CD4-positive, alpha-beta memory T cell (primary cell): ENCODE measurements around the gene TGFBR1. TPM values are rescaled to one million over a fixed set of nuclear protein-coding genes. Genes with fewer than 3 reads are reported as not detected.

ENCODE experiments used
- CTCF ChIA-PET: fragments of 350-600 bp; sonication (Branson Sonifier 250); formaldehyde crosslinking; loops from one replicate; lab custom pipeline; 2021; ENCODE audit warnings: inconsistent platforms; ENCODE audit not compliant: partially characterized antibody; lab: Charles Lee
- POLR2A ChIA-PET: fragments of 350-600 bp; sonication (Branson Sonifier 250); formaldehyde crosslinking; loops from one replicate; lab custom pipeline; 2021; ENCODE audit not compliant: partially characterized antibody; lab: Charles Lee
- DNase-seq, 5 donors: peaks; one replicate each; pipeline versions ENCODE4 v3.0.0 to v3.0.0-alpha.2; 2020 to 2022; ENCODE audit warnings: mixed read lengths in 1 of 5
- H3K27ac ChIP-seq: one replicate; pipeline ENCODE4 v1.7.0; 2013; ENCODE audit warnings: low read depth, low read length
- H3K27me3 ChIP-seq: 2 replicates; pipeline ENCODE4 v1.7.0; 2013; ENCODE audit warnings: mild to moderate bottlenecking, low read length, moderate library complexity; ENCODE audit not compliant: insufficient read depth
- H3K36me3 ChIP-seq: 2 replicates; pipeline ENCODE4 v1.7.0; 2013; ENCODE audit warnings: mild to moderate bottlenecking, low read length, moderate library complexity; ENCODE audit not compliant: insufficient read depth
- H3K4me1 ChIP-seq: 2 replicates; pipeline ENCODE4 v1.7.0; 2013; ENCODE audit warnings: mild to moderate bottlenecking, low read length, moderate library complexity; ENCODE audit not compliant: insufficient read depth
- H3K4me3 ChIP-seq, 2 donors: one replicate each; pipeline ENCODE4 v1.7.0; 2013; ENCODE audit warnings: low read length in 2 of 2, mild to moderate bottlenecking in 1 of 2
- H3K9me3 ChIP-seq, 2 donors: one replicate each; pipeline ENCODE4 v1.7.0; 2013; ENCODE audit warnings: low read length in 2 of 2, control low read depth in 1 of 2; ENCODE audit not compliant: control insufficient read depth in 1 of 2
- H3K27ac Mint-ChIP-seq, 7 donors: one replicate each; pipeline ENCODE4 v1.8.0; 2020 to 2021; ENCODE audit warnings: mixed read lengths in 7 of 7, mild to moderate bottlenecking in 6 of 7, inconsistent platforms in 3 of 7, moderate library complexity in 3 of 7
- H3K27me3 Mint-ChIP-seq, 2 donors: one replicate each; pipeline ENCODE4 v1.8.0; 2020 to 2021; ENCODE audit warnings: mixed read lengths in 2 of 2
- H3K36me3 Mint-ChIP-seq, 2 donors: one replicate each; pipeline ENCODE4 v1.8.0; 2020 to 2021; ENCODE audit warnings: mixed read lengths in 2 of 2, inconsistent platforms in 1 of 2, mild to moderate bottlenecking in 1 of 2
- H3K4me1 Mint-ChIP-seq, 4 donors: one replicate each; pipeline ENCODE4 v1.8.0; 2020 to 2021; ENCODE audit warnings: mixed read lengths in 4 of 4, mild to moderate bottlenecking in 1 of 4
- H3K4me3 Mint-ChIP-seq, 8 donors: one replicate each; pipeline ENCODE4 v1.8.0; 2020 to 2021; ENCODE audit warnings: mixed read lengths in 8 of 8, mild to moderate bottlenecking in 7 of 8, moderate library complexity in 6 of 8, inconsistent platforms in 3 of 8
- H3K9me3 Mint-ChIP-seq, 8 donors: one replicate each; pipeline ENCODE4 v1.8.0; 2020 to 2021; ENCODE audit warnings: mixed read lengths in 8 of 8, mild to moderate bottlenecking in 5 of 8, inconsistent platforms in 3 of 8, moderate library complexity in 1 of 8
- intact Hi-C: fragments of 100-400 bp; cut with micrococcal nuclease; formaldehyde crosslinking; loops from one replicate; pipeline ENCODE4 v1.15.1; 2023
- polyA plus RNA-seq, 2 donors: library from polyadenylated mRNA; unstranded; fragments of 300-500 nt; fragmentation: Illumina TruSeq; gene quantifications; one replicate each; pipeline ENCODE4 v1.2.3, GENCODE V29; 2021
- total RNA-seq, 2 experiments: library from RNA; stranded (reverse); gene quantifications; one replicate each; pipeline ENCODE4 v1.2.3, GENCODE V29; 2021

Gene TGFBR1
- total RNA-seq (10 to 100 TPM; 26.4 to 27.4 TPM), polyA plus RNA-seq (10 to 100 TPM; 19.1 to 21.4 TPM)

DNA sequence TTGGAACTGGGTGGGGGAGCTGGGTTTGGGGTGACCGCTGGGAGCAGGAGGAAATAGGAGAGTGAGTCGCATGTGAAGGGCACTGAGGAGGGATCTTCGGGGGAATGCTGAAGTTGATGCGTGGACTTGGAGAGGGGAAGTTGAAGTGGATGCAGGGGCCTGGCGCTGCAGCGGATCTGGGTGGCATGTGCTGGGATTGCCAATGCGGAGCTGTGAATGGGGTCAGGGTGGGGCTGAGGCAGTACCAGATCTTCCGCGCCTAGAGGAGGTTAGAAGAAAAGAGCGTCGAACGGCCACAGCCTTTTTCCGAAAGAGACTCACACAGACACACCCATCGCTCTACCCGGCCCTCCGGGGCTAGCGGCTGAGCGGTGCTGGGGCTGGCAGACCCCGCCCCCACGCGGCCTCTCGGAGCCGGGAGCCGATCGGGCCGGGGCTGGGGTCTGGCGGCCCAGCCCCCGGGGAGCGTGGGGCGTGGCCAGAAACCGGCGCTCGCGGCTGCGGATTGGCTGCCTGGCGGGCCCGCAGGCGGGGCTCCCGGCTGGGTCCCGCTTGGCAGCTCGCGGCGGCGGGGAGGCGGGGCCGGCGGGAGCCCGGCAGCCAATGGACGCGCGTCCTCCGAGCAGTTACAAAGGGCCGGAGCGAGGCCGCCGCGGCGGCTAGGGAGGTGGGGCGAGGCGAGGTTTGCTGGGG, at the start of gene TGFBR1:
Gene TGFBR1 (plus strand): TSS at position 655 of the 693 bp plus-strand sequence. CDS start 93 bp downstream, outside the sequence.
- Mint-ChIP-seq H3K4me3 (peak within 1 kb of the TSS; percentile 87 to 96 (median 91)), H3K9me3 (peaks cover 0 to 6% (median 0%) of the 10 kb centered on the region in 8 donors), H3K27me3 (no peaks in the 10 kb centered on the region), H3K36me3 (peaks cover 0 to 8% of the 10 kb centered on the region in 2 donors), H3K4me1 (peaks cover 45 to 65% (median 58%) of the 10 kb centered on the region in 4 donors), H3K27ac (peak within 1 kb of the TSS; percentile 87 to 95 (median 92))
- ChIA-PET CTCF (interaction anchor here (1.0 to 4.8 kb wide), 16 partner anchors 9 to 298 kb away, joined by 3 to 71 read pairs (median 5); no protein-coding TSS in a partner anchor), POLR2A (interaction anchor here (0.7 to 7.9 kb wide), 22 partner anchors 9 to 105 kb away, joined by 3 to 82 read pairs (median 6); no protein-coding TSS in a partner anchor)
- Histone ChIP-seq H3K4me1 (peaks cover 57% of the 10 kb centered on the region), H3K36me3 (no peaks in the 10 kb centered on the region), H3K27ac (peak within 1 kb of the TSS; percentile 70), H3K4me3 (peak within 1 kb of the TSS; percentile 40 to 62), H3K27me3 (no peaks in the 10 kb centered on the region), H3K9me3 (no peaks in the 10 kb centered on the region)
- peak; percentile 90 to 96 (median 92) for DNase-seq
- intact Hi-C loops = loop anchor here (1.0 to 5.0 kb wide), 7 partner anchors 9 to 118 kb away; partner anchors contain the start of gene SEC61B

DNA sequence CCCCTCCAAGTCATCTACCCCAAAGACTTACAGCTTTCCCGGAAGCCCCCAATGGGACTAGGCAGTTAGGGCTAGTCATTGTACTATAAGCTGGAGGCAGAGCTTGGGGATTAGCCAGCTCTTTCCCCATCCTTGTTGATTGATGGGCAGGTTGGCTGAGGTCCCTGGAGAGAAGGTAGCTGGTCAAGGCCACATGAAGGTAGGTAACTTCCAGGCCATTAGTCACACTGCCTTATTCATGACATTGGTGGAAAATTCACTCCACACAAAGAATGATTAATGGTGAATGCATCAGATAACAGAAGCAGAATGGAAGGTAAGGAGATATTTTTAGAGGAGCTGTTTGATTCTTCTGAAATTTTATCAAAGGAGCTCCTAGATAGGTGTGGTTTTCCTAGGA, 49.5 kb upstream of the TGFBR1 start:
- Histone ChIP-seq H3K4me1 (peaks cover 71% of the 10 kb centered on the region), H3K27ac (no peak overlapping the region), H3K36me3 (no peaks in the 10 kb centered on the region), H3K4me3 (no peak overlapping the region), H3K9me3 (no peaks in the 10 kb centered on the region), H3K27me3 (no peaks in the 10 kb centered on the region)
- H3K4me3 Mint-ChIP-seq = peak overlapping the region in 4 of 8 donors; percentile 2 to 33 (median 18)
- intact Hi-C loops = no loop called here
- no peak for DNase-seq
- H3K4me1 Mint-ChIP-seq = peaks cover 60 to 85% (median 69%) of the 10 kb centered on the region in 4 donors
- H3K27me3 Mint-ChIP-seq = no peaks in the 10 kb centered on the region
- H3K9me3 Mint-ChIP-seq = no peaks in the 10 kb centered on the region
- peak overlapping the region in 1 of 7 donors; percentile 49 for H3K27ac Mint-ChIP-seq
- ChIA-PET CTCF (interaction anchor here (0.8 to 2.2 kb wide), 7 partner anchors 10 to 86 kb away, joined by 3 to 11 read pairs (median 4); partner anchors contain the start of gene TGFBR1), POLR2A (interaction anchor here (1.1 to 1.7 kb wide), 5 partner anchors 14 to 81 kb away, joined by 3 to 5 read pairs (median 4); partner anchors contain the start of gene TGFBR1)
- H3K36me3 Mint-ChIP-seq = no peaks in the 10 kb centered on the region

GRCh38 chr9:99056186-99056585, 48.7 kb upstream of the TGFBR1 start:
- H3K27ac ChIP-seq = no peak overlapping the region
- no peak overlapping the region for H3K4me3 ChIP-seq
- no peaks in the 10 kb centered on the region for H3K27me3 ChIP-seq
- ChIA-PET CTCF (interaction anchor here (0.8 to 2.2 kb wide), 6 partner anchors 47 to 85 kb away, joined by 3 to 11 read pairs (median 4); partner anchors contain the start of gene TGFBR1), POLR2A (interaction anchor here (1.1 to 1.7 kb wide), 2 partner anchors 43 to 48 kb away, joined by 3 to 5 read pairs; partner anchors contain the start of gene TGFBR1)
- intact Hi-C loops = no loop called here
- no peaks in the 10 kb centered on the region for H3K36me3 ChIP-seq
- DNase-seq = no peak
- Mint-ChIP-seq H3K27me3 (no peaks in the 10 kb centered on the region), H3K4me3 (peak overlapping the region in 3 of 8 donors; percentile 25 to 95 (median 93)), H3K36me3 (no peaks in the 10 kb centered on the region), H3K4me1 (peaks cover 64 to 92% (median 76%) of the 10 kb centered on the region in 4 donors), H3K9me3 (no peaks in the 10 kb centered on the region), H3K27ac (peak overlapping the region in 2 of 7 donors; percentile 46 to 49)
- H3K9me3 ChIP-seq = no peaks in the 10 kb centered on the region
- H3K4me1 ChIP-seq = peaks cover 77% of the 10 kb centered on the region

DNA sequence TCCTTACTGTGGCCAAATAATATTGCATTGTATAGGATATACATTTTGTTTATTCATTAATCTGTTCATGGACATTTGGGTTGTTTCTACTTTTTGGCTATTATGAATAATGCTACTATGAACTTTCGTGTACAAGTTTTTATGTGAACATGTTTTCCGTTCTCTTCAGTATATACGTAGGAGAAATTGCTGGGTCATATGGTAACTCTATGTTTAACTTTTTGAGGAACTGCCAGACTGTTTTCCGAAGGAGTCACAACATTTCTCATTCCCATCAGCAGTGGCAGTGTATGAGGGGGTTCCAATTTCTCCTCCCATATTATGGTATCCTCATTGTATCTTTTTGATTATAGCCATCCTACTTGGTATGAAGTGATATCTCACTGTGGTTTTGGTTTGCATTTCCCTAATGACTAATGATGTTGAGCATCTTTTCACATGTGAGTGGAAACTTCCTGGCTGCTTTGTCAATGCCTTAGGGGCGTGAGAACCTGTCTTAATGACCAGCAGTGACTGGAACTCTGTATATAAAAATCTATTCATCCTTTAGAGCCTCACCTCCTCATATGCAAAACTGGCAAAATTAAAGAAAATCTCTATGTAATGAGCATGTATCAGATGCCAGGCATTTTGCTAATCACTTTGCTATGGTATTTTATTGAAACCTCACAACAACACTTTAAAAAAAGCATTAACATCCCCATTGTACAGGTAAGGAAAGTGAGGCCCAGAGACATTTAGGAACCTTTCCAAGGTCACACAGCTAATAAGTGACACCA, 47.8 kb upstream of the TGFBR1 start:
- peak; percentile 9 to 65 (median 28) for DNase-seq
- H3K27ac ChIP-seq = no peak overlapping the region
- ChIA-PET CTCF (interaction anchor here (1.2 to 3.7 kb wide), 6 partner anchors 48 to 83 kb away, joined by 3 to 29 read pairs (median 9); partner anchors contain the start of gene TGFBR1), POLR2A (interaction anchor here (0.9 to 5.0 kb wide), 17 partner anchors 11 to 240 kb away, joined by 3 to 82 read pairs (median 5); partner anchors contain the start of gene TGFBR1)
- H3K4me3 ChIP-seq = peak overlapping the region in 1 of 2 donors; percentile 71
- H3K36me3 ChIP-seq = no peaks in the 10 kb centered on the region
- no peaks in the 10 kb centered on the region for H3K27me3 ChIP-seq
- H3K27me3 Mint-ChIP-seq = no peaks in the 10 kb centered on the region
- peaks cover 77% of the 10 kb centered on the region for H3K4me1 ChIP-seq
- intact Hi-C loops = loop anchor here (1.0 kb wide), 2 partner anchors 47 to 56 kb away; no protein-coding TSS in a partner anchor
- H3K4me1 Mint-ChIP-seq = peaks cover 62 to 92% (median 76%) of the 10 kb centered on the region in 4 donors
- no peaks in the 10 kb centered on the region for H3K36me3 Mint-ChIP-seq
- H3K9me3 Mint-ChIP-seq = no peaks in the 10 kb centered on the region
- no peaks in the 10 kb centered on the region for H3K9me3 ChIP-seq
- peak overlapping the region in 6 of 7 donors; percentile 25 to 92 (median 78) for H3K27ac Mint-ChIP-seq
- H3K4me3 Mint-ChIP-seq = peak overlapping the region; percentile 83 to 95 (median 88)

GRCh38 chr9:99057665-99058625, 47.0 kb upstream of the TGFBR1 start:
- peak overlapping the region; percentile 83 to 95 (median 88) for H3K4me3 Mint-ChIP-seq
- no peaks in the 10 kb centered on the region for H3K9me3 ChIP-seq
- H3K4me1 Mint-ChIP-seq = peaks cover 59 to 92% (median 77%) of the 10 kb centered on the region in 4 donors
- peak overlapping the region; percentile 7 to 71 for H3K4me3 ChIP-seq
- peak overlapping the region; percentile 80 to 93 (median 86) for H3K27ac Mint-ChIP-seq
- DNase-seq = peak; percentile 73 to 86 (median 81)
- H3K4me1 ChIP-seq = peaks cover 71% of the 10 kb centered on the region
- H3K9me3 Mint-ChIP-seq = no peaks in the 10 kb centered on the region
- intact Hi-C loops = loop anchor here (1.0 to 2.0 kb wide), 5 partner anchors 19 to 77 kb away; no protein-coding TSS in a partner anchor
- ChIA-PET POLR2A (interaction anchor here (0.5 to 5.0 kb wide), 25 partner anchors 11 to 239 kb away, joined by 3 to 82 read pairs (median 4); partner anchors contain the start of genes ALG2, SEC61B and TGFBR1), CTCF (interaction anchor here (0.7 to 3.7 kb wide), 11 partner anchors 18 to 83 kb away, joined by 3 to 29 read pairs (median 4); partner anchors contain the start of gene TGFBR1)
- H3K27ac ChIP-seq = peak overlapping the region; percentile 30
- H3K27me3 ChIP-seq = no peaks in the 10 kb centered on the region
- H3K27me3 Mint-ChIP-seq = no peaks in the 10 kb centered on the region
- no peaks in the 10 kb centered on the region for H3K36me3 ChIP-seq
- no peaks in the 10 kb centered on the region for H3K36me3 Mint-ChIP-seq
